PFSK-1 (cell line): Measurements from ENCODE around the gene GYG2. TPM values are rescaled to one million over a fixed set of nuclear protein-coding genes. Genes with fewer than 3 reads are reported as not detected.

Experiments
- FOXP2 ChIP-seq: optimal IDR thresholded peaks from 2 replicates; pipeline ENCODE3; 2011; ENCODE audit warnings: borderline replicate concordance, control low read depth, inconsistent platforms; ENCODE audit not compliant: insufficient read depth; ENCODE audit errors: extremely low read length, extremely low read depth
- POLR2AphosphoS5 ChIP-seq: IDR thresholded peaks from 2 replicates; pipeline ENCODE4 v1.6.1; 2012; ENCODE audit warnings: low read depth, mild to moderate bottlenecking, control low read depth, low read length, moderate library complexity
- REST ChIP-seq, 2 experiments: IDR thresholded peaks; 2 replicates each; pipeline versions ENCODE4 v1.6.1 to v1.8.0; 2011 to 2012; ENCODE audit warnings: low read depth in 2 of 2, low read length in 2 of 2, control low read depth in 1 of 2, inconsistent platforms in 1 of 2, mild to moderate bottlenecking in 1 of 2, moderate library complexity in 1 of 2; ENCODE audit not compliant: insufficient read depth in 1 of 2
- SIN3A ChIP-seq: IDR thresholded peaks from 2 replicates; pipeline ENCODE4 v1.6.1; 2012; ENCODE audit warnings: mild to moderate bottlenecking, low read length, moderate library complexity, borderline replicate concordance; ENCODE audit not compliant: insufficient read depth
- TAF1 ChIP-seq: IDR thresholded peaks from 2 replicates; pipeline ENCODE4 v1.6.1; 2012; ENCODE audit warnings: low read length, control low read depth, borderline replicate concordance; ENCODE audit not compliant: insufficient read depth
- polyA plus RNA-seq: library from polyadenylated mRNA; unstranded; fragments of >200 nt; gene quantifications from one replicate; pipeline ENCODE4 v1.2.1, GENCODE V29; 2012; ENCODE audit warnings: low read depth, missing spikeins; ENCODE audit not compliant: insufficient read length

GYG2 gene
- polyA plus RNA-seq = 0.38 TPM

- TF ChIP-seq TAF1 (no peak), POLR2AphosphoS5 (no peak), REST (IDR thresholded peaks at IDR 0.05; ENCODE audit: insufficient read depth in 1 of 2, low read depth in 2 of 2, low read length in 2 of 2) (no peak), SIN3A (no peak), FOXP2 (no peak)
Observed at GRCh38 chrX:2828344-2828958, at the start of gene GYG2. TSS of gene GYG2 (plus strand) at chrX:2828930. CDS start at chrX:2830189, 1,259 bp downstream.

- no peak for TF ChIP-seq POLR2AphosphoS5
- no peak for TF ChIP-seq REST (IDR thresholded peaks at IDR 0.05; ENCODE audit: insufficient read depth in 1 of 2, low read depth in 2 of 2, low read length in 2 of 2)
- TF ChIP-seq FOXP2 = no peak
- TF ChIP-seq TAF1 = no peak
- no peak for TF ChIP-seq SIN3A
Observed at GRCh38 chrX:2781226-2781571, 47.5 kb upstream of the GYG2 start.

GRCh38 chrX:2781698-2782097 lies 47.0 kb upstream of the GYG2 start:
- TF ChIP-seq POLR2AphosphoS5 (no peak), FOXP2 (no peak), SIN3A (no peak), REST (IDR thresholded peaks at IDR 0.05; ENCODE audit: insufficient read depth in 1 of 2, low read depth in 2 of 2, low read length in 2 of 2) (no peak), TAF1 (no peak)

- no peak for TF ChIP-seq POLR2AphosphoS5
- TF ChIP-seq REST (IDR thresholded peaks at IDR 0.05; ENCODE audit: insufficient read depth in 1 of 2, low read depth in 2 of 2, low read length in 2 of 2) = no peak
- no peak for TF ChIP-seq SIN3A
- TF ChIP-seq TAF1 = no peak
- TF ChIP-seq FOXP2 = no peak
Observed at GRCh38 chrX:2782171-2782570, 46.6 kb upstream of the GYG2 start.

- TF ChIP-seq FOXP2 (no peak), REST (IDR thresholded peaks at IDR 0.05; ENCODE audit: insufficient read depth in 1 of 2, low read depth in 2 of 2, low read length in 2 of 2) (no peak), TAF1 (no peak), POLR2AphosphoS5 (no peak), SIN3A (no peak)
Observed at GRCh38 chrX:2782778-2783177, 46.0 kb upstream of the GYG2 start.
